Panc1 (cell line): Measurements from ENCODE around the gene COL6A2. TPM values are rescaled to one million over a fixed set of nuclear protein-coding genes. Genes with fewer than 3 reads are reported as not detected.

Experiments used
- ATAC-seq: fragments of 200-7000 bp; cut with Tn5 transposase; 2 replicates; pipeline ENCODE4 v1.9.1; 2020; ENCODE audit warnings: mild to moderate bottlenecking, moderate library complexity
- BruUV-seq: library from RNA; stranded (reverse); fragments of 400-500 nt; replicated peaks from 2 replicates; lab custom pipeline; 2021; lab: Mats Ljungman, UMichigan
- CTCF ChIA-PET: fragments of 300-600 bp; sonication (Branson Sonifier 250); formaldehyde crosslinking; loops from one replicate; lab custom pipeline; 2022; ENCODE audit warnings: antibody characterized with exemption; lab: Charles Lee
- POLR2A ChIA-PET: fragments of 300-600 bp; sonication (Branson Sonifier 250); formaldehyde crosslinking; loops from one replicate; lab custom pipeline; 2022; ENCODE audit warnings: antibody characterized with exemption; lab: Charles Lee
- DNase-seq: peaks from one replicate; pipeline ENCODE4 v3.0.0-alpha.2; 2010; ENCODE audit warnings: low read depth, low spot score
- H3K27ac ChIP-seq: 2 replicates; pipeline ENCODE4 v1.5.1; 2011; ENCODE audit warnings: mild to moderate bottlenecking, low read length, inconsistent platforms
- H3K27me3 ChIP-seq: fragments of 200-500 bp; sonication (Bioruptor generic); 2 replicates; pipeline ENCODE4 v1.6.0; 2014; ENCODE audit warnings: low read length, inconsistent platforms; ENCODE audit not compliant: control insufficient read depth, insufficient read depth
- H3K36me3 ChIP-seq: fragments of 200-500 bp; sonication (Bioruptor generic); 2 replicates; pipeline ENCODE4 v1.5.1; 2014; ENCODE audit warnings: inconsistent platforms, mild to moderate bottlenecking, low read length, moderate library complexity; ENCODE audit not compliant: control insufficient read depth, insufficient read depth
- H3K4me1 ChIP-seq: 2 replicates; pipeline ENCODE4 v1.5.1; 2011; ENCODE audit warnings: inconsistent platforms, mild to moderate bottlenecking, low read length, moderate library complexity; ENCODE audit not compliant: control insufficient read depth, insufficient read depth
- H3K4me3 ChIP-seq, 2 experiments: 2 replicates each; pipeline ENCODE4 v1.5.1; 2011 to 2012; ENCODE audit warnings: low read depth in 2 of 2, low read length in 2 of 2, mild to moderate bottlenecking in 2 of 2, inconsistent platforms in 1 of 2, moderate library complexity in 1 of 2
- H3K9me3 ChIP-seq: fragments of 200-500 bp; sonication (Bioruptor generic); 2 replicates; pipeline ENCODE4 v1.5.1; 2014; ENCODE audit warnings: low read depth, mild to moderate bottlenecking, inconsistent platforms, low read length, moderate library complexity; ENCODE audit not compliant: control insufficient read depth, insufficient read depth
- POLR2AphosphoS5 ChIP-seq: IDR thresholded peaks from 2 replicates; pipeline ENCODE4 v1.6.1; 2012; ENCODE audit warnings: mild to moderate bottlenecking, low read depth, low read length, moderate library complexity
- SIN3A ChIP-seq: IDR thresholded peaks from 2 replicates; pipeline ENCODE4 v1.6.1; 2012; ENCODE audit warnings: low read depth, mild to moderate bottlenecking, low read length, moderate library complexity, borderline replicate concordance; ENCODE audit not compliant: insufficient read depth
- TCF7L2 ChIP-seq: IDR thresholded peaks from 2 replicates; pipeline ENCODE4 v1.6.1; 2011; ENCODE audit warnings: mild to moderate bottlenecking, low read depth, low read length, inconsistent platforms
- in situ Hi-C: cut with HindIII; loops from 2 replicates; pipeline ENCODE4 v1.10.0; 2016; ENCODE audit warnings: low sequenced_read_pairs, low pct_unique_long_range_greater_than_20kb
- intact Hi-C: fragments of 100-400 bp; cut with micrococcal nuclease; formaldehyde crosslinking; loops from one replicate; pipeline ENCODE4 v1.10.0; 2022; ENCODE audit not compliant: unreplicated experiment
- total RNA-seq: library from RNA; stranded (reverse); gene quantifications from one replicate; pipeline ENCODE4 v1.2.1, GENCODE V29; 2021; ENCODE audit not compliant: unreplicated experiment
- TF ChIP-seq, protein P1 (sequence below): fragments of 450-650 bp; IDR thresholded peaks from 2 replicates; pipeline ENCODE4 v1.5.1; 2017; ENCODE audit warnings: mild to moderate bottlenecking
- TF ChIP-seq, protein P2 (sequence below), 2 experiments: IDR thresholded peaks; 2 replicates each; pipeline ENCODE4 v1.6.1; 2011 to 2012; ENCODE audit warnings: low read depth in 2 of 2, control low read depth in 1 of 2, low read length in 1 of 2, mild to moderate bottlenecking in 1 of 2, moderate library complexity in 1 of 2; ENCODE audit not compliant: insufficient read depth in 1 of 2

The COL6A2 gene
- total RNA-seq, 1 experiment from 2014 or later: 29.9 TPM

DNA sequence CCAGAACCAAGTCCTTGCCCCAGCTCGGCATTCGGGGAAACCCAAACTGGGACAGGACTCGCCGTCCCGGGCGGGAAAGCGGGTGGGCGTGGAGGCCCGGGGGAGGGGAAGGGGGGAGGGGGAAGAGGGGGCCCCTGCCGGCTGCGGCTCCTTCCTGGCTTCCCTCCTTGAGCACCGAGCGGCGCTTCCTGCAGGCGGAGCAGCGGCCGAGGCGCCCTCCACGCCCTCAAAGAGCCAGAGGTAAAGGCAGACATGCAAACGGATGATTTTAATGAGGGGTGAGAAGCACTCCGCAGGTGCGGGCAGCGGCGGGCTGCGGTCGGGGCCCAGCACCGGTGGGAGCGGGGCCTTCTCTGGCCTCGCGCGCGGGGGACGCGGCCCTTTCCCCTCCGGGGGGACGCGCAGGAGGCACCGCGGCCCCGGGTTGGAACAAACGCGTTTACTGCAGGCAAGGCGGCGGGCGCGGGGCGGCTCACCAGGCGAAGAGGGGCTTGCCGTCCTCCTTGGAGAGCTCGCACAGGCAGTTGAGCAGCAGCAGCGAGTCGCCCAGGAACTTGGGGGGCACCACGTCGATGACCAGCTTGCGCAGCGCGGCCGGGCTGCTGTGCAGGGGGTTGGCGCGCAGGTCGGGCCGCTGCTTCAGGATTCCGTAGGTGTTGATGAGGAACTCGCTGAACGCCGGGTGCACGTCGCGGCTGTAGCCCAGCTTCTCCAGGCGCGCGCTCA lies 63.2 kb downstream of the COL6A2 start:
- in situ Hi-C loops: no loop called here
- TF ChIP-seq TCF7L2 (no peak), POLR2AphosphoS5 (no peak), SIN3A (no peak)
- TF ChIP-seq, protein P1, sequence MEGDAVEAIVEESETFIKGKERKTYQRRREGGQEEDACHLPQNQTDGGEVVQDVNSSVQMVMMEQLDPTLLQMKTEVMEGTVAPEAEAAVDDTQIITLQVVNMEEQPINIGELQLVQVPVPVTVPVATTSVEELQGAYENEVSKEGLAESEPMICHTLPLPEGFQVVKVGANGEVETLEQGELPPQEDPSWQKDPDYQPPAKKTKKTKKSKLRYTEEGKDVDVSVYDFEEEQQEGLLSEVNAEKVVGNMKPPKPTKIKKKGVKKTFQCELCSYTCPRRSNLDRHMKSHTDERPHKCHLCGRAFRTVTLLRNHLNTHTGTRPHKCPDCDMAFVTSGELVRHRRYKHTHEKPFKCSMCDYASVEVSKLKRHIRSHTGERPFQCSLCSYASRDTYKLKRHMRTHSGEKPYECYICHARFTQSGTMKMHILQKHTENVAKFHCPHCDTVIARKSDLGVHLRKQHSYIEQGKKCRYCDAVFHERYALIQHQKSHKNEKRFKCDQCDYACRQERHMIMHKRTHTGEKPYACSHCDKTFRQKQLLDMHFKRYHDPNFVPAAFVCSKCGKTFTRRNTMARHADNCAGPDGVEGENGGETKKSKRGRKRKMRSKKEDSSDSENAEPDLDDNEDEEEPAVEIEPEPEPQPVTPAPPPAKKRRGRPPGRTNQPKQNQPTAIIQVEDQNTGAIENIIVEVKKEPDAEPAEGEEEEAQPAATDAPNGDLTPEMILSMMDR: no peak
- TF ChIP-seq, protein P2, sequence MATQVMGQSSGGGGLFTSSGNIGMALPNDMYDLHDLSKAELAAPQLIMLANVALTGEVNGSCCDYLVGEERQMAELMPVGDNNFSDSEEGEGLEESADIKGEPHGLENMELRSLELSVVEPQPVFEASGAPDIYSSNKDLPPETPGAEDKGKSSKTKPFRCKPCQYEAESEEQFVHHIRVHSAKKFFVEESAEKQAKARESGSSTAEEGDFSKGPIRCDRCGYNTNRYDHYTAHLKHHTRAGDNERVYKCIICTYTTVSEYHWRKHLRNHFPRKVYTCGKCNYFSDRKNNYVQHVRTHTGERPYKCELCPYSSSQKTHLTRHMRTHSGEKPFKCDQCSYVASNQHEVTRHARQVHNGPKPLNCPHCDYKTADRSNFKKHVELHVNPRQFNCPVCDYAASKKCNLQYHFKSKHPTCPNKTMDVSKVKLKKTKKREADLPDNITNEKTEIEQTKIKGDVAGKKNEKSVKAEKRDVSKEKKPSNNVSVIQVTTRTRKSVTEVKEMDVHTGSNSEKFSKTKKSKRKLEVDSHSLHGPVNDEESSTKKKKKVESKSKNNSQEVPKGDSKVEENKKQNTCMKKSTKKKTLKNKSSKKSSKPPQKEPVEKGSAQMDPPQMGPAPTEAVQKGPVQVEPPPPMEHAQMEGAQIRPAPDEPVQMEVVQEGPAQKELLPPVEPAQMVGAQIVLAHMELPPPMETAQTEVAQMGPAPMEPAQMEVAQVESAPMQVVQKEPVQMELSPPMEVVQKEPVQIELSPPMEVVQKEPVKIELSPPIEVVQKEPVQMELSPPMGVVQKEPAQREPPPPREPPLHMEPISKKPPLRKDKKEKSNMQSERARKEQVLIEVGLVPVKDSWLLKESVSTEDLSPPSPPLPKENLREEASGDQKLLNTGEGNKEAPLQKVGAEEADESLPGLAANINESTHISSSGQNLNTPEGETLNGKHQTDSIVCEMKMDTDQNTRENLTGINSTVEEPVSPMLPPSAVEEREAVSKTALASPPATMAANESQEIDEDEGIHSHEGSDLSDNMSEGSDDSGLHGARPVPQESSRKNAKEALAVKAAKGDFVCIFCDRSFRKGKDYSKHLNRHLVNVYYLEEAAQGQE (IDR thresholded peaks at IDR 0.05; ENCODE audit: insufficient read depth in 1 of 2, low read depth in 2 of 2, low read length in 1 of 2): no peak
- ChIA-PET CTCF (interaction anchor here (0.7 kb wide), 1 partner anchor 19 kb away, joined by 3 read pairs; no protein-coding TSS in a partner anchor), POLR2A (no interaction called here)
- Histone ChIP-seq H3K4me3 (no peak overlapping the region), H3K27me3 (no peaks in the 10 kb centered on the region), H3K4me1 (no peaks in the 10 kb centered on the region), H3K36me3 (no peaks in the 10 kb centered on the region), H3K9me3 (no peaks in the 10 kb centered on the region), H3K27ac (no peak overlapping the region)
- intact Hi-C loops: no loop called here
- BruUV-seq: no TSS peak
- DNase-seq (no peak), ATAC-seq (0 out of 2 replicates have a peak, but pooled peaks have one; percentile 32)

DNA sequence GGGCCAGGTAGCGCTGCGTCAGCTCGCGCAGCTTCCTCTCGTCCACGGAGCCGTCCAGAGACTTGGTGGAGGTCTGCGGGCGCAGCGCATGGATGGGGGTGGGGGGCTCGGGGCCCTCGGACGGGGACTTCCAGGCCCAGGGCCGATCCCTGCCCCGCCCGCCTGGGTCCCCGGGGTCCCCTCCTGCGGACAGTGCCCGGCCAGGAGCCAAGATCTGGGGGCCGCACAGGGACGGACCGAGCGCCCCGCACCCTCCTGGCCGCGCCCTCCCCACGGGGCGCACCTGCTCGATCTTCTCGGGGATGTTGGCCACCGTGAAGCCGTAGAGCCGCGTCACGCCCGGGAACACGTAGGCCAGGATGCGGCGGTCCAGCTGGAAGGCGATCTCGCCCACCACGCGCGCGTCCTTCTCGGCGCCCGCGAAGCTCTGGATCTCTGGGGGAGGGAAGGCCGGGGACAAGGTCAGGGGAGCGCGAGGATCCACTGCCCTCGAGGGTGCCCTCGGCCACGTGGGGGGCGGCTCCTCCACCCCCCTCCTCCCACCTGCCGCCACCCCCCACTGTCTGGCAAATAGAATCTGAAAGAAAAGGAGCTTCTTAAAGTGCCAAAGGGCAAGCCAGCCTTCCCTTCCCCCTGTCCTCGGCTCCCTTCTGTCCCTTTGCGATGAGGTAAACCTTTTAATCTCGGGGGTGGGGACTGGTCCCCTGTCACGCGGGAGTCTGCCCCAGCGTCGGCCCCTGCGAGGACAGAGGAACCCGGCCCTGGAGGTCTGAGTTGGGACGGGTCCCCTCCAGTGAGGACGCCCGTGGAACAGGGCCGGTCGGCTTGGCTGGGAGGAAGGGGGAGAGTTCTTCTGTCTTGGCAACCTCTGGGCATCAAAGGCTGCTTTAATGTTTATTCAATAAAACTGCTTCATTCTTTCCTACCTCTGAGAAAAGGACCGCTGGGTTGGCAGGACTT lies 64.0 kb downstream of the COL6A2 start:
- POLR2A ChIA-PET: interaction anchor here (0.6 kb wide), 1 partner anchor 161 kb away, joined by 3 read pairs; no protein-coding TSS in a partner anchor
- TF ChIP-seq, protein P2 (IDR thresholded peaks at IDR 0.05; ENCODE audit: insufficient read depth in 1 of 2, low read depth in 2 of 2, low read length in 1 of 2): no peak
- no peak for TF ChIP-seq TCF7L2
- TF ChIP-seq, protein P1: no peak
- no peak for TF ChIP-seq POLR2AphosphoS5
- no peak for TF ChIP-seq SIN3A
- ATAC-seq: 0 out of 2 replicates have a peak, but pooled peaks have one; percentile 32

More for the DNA sequence above, 64.0 kb downstream of the COL6A2 start:
- CTCF ChIA-PET: no interaction called here
- Histone ChIP-seq H3K27me3 (no peaks in the 10 kb centered on the region), H3K4me3 (no peak overlapping the region), H3K4me1 (no peaks in the 10 kb centered on the region), H3K27ac (no peak overlapping the region), H3K36me3 (no peaks in the 10 kb centered on the region), H3K9me3 (no peaks in the 10 kb centered on the region)
- intact Hi-C loops: no loop called here
- no peak for DNase-seq
- in situ Hi-C loops: no loop called here
- no TSS peak for BruUV-seq
